ENCODE data around the gene TGFBR1.
A peak's percentile ranks its signal among the peaks of the same experiment; 100 is the strongest.

The TGFBR1 gene

GRCh38 chr9:99074902-99075245 lies 30.0 kb upstream of the TGFBR1 start:
- POLR2A ChIA-PET, result no interaction called here
- CTCF ChIA-PET, result interaction anchor here (1.7 kb wide), 1 partner anchor 11 kb away, joined by 5 read pairs; no protein-coding TSS in a partner anchor
- no peak for TF ChIP-seq CTCF (IDR thresholded peaks at IDR 0.05; ENCODE audit: control extremely low read depth, extremely low read depth, low read depth, missing control alignments)
- no peak for DNase-seq (ENCODE audit: extremely low spot score)

- DNase-seq (ENCODE audit: extremely low spot score), result no peak
- ChIA-PET CTCF (interaction anchor here (1.7 kb wide), 1 partner anchor 10 kb away, joined by 5 read pairs; no protein-coding TSS in a partner anchor), POLR2A (no interaction called here)
- TF ChIP-seq CTCF (IDR thresholded peaks at IDR 0.05; ENCODE audit: control extremely low read depth, extremely low read depth, low read depth, missing control alignments), result no peak
Measured at GRCh38 chr9:99075246-99075912, 29.5 kb upstream of the TGFBR1 start.

GRCh38 chr9:99076030-99076429 lies 28.9 kb upstream of the TGFBR1 start:
- ChIA-PET CTCF (interaction anchor here (1.7 kb wide), 1 partner anchor 10 kb away, joined by 5 read pairs; no protein-coding TSS in a partner anchor), POLR2A (no interaction called here)
- no peak for DNase-seq (ENCODE audit: extremely low spot score)
- no peak for TF ChIP-seq CTCF (IDR thresholded peaks at IDR 0.05; ENCODE audit: control extremely low read depth, extremely low read depth, low read depth, missing control alignments)

DNA sequence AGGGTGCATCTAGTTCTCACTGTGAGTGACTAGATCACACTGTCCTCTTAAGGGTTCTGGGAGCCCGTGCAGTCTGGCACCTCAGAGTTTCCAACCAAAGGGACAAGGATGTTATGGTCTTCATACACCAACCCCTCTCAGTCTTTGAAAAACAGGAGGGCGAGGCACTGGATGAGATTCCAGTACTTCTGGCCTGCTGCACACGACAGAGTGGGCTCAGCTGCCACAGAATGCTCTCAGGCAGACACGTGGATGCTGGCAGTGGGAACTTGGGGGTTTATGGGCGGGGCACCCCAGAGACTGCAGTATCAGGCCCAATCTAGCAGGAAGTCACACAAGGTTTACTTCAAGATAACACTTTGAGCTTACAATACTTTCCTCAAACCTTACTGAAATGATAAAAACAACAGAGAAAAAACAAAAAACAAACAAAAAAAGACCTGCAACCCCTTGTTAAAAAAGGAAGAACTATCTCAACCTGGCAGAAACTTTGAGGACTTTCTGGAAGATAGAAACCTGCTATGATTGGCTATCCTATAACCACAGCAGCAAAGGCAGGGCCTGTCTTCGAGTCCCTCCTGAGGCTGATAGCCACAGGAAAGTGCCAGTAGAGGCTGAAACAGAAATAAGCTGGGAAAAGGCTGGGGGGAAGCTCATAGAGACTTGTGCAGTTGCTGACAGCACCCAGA lies 28.3 kb upstream of the TGFBR1 start:
- ChIA-PET CTCF (no interaction called here), POLR2A (no interaction called here)
- DNase-seq (ENCODE audit: extremely low spot score), result peak; percentile 31
- no peak for TF ChIP-seq CTCF (IDR thresholded peaks at IDR 0.05; ENCODE audit: control extremely low read depth, extremely low read depth, low read depth, missing control alignments)

- DNase-seq (ENCODE audit: extremely low spot score), result no peak
- TF ChIP-seq CTCF (IDR thresholded peaks at IDR 0.05; ENCODE audit: control extremely low read depth, extremely low read depth, low read depth, missing control alignments), result no peak
- POLR2A ChIA-PET, result no interaction called here
- CTCF ChIA-PET, result no interaction called here
Measured at GRCh38 chr9:99078717-99079116, 26.2 kb upstream of the TGFBR1 start.

DNA sequence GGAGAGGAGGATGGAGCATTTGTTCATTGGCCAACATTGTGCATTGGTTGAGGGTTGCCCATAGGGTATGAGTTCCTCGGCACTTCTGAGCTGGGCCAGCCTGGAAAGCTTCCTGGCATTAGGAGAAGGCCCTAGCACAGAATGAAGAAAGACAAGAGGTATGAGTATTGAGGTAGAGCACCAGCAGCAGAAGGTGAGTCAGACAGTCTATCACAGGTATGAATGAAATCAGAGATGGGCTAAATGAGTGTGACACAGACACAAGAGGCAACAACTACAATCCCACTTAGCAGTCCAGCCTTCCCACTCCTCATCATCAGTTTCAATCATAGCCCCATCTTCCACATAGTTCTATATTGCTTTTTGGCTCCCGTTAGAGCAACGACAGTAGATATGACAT lies 25.4 kb upstream of the TGFBR1 start:
- ChIA-PET POLR2A (no interaction called here), CTCF (no interaction called here)
- no peak for TF ChIP-seq CTCF (IDR thresholded peaks at IDR 0.05; ENCODE audit: control extremely low read depth, extremely low read depth, low read depth, missing control alignments)
- DNase-seq (ENCODE audit: extremely low spot score), result no peak

All from GM10248 (cell line).